Neural cell (in vitro differentiated cells): ENCODE measurements around the gene FOXL3.

Experiments
- CTCF ChIP-seq: fragments of 450-650 bp; IDR thresholded peaks from 2 replicates; pipeline ENCODE4 v1.5.1; 2014; ENCODE audit warnings: antibody characterized with exemption, mild to moderate bottlenecking, moderate library complexity; ENCODE audit not compliant: poor library complexity, severe bottlenecking
- MXI1 ChIP-seq: fragments of 450-650 bp; conservative IDR thresholded peaks from 2 replicates; pipeline ENCODE4 v1.6.1; 2014; ENCODE audit warnings: antibody characterized with exemption, mild to moderate bottlenecking; ENCODE audit not compliant: poor library complexity, severe bottlenecking

- TF ChIP-seq CTCF, result no peak
- TF ChIP-seq MXI1, result no peak
Measured at GRCh38 chr7:290554-291372, 793 bp downstream of the FOXL3 start.
